ENCODE measurements around the gene SIGLEC1.

Gene SIGLEC1

GRCh38 chr20:3673221-3674070 lies 39.0 kb downstream of the SIGLEC1 start:
- Histone ChIP-seq H3K4me3 (ENCODE audit: low read length, poor library complexity, severe bottlenecking) (peak overlapping the region; percentile 30), H3K9ac (ENCODE audit: low read depth, low read length, poor library complexity, severe bottlenecking) (no peak overlapping the region), H3K27me3 (ENCODE audit: insufficient read depth, low read length, poor library complexity, severe bottlenecking) (no peaks in the 10 kb centered on the region), H3K9me3 (ENCODE audit: insufficient read depth, low read depth, low read length) (no peaks in the 10 kb centered on the region), H3K4me2 (ENCODE audit: low read depth, low read length, poor library complexity, severe bottlenecking) (peak overlapping the region; percentile 22), H3K9me2 (replicated peaks; ENCODE audit: low read depth, low read length) (no peaks in the 10 kb centered on the region), H4K20me1 (ENCODE audit: insufficient read depth, low read length, poor library complexity, severe bottlenecking) (no peaks in the 10 kb centered on the region), H3F3A (ENCODE audit: low read depth) (no peaks in the 10 kb centered on the region), H3K36me3 (ENCODE audit: insufficient read depth, low read length) (no peaks in the 10 kb centered on the region), H3K79me2 (ENCODE audit: insufficient read depth, low read length) (no peaks in the 10 kb centered on the region), H3K4me1 (ENCODE audit: insufficient read depth, low read length, poor library complexity, severe bottlenecking) (peaks cover 5% of the 10 kb centered on the region), H2AFZ (ENCODE audit: low read length) (no peak overlapping the region; the same call in 1 of the 2 replicates)
- TF ChIP-seq EZH2phosphoT487 (IDR thresholded peaks at IDR 0.05; ENCODE audit: borderline replicate concordance), result no peak
- no peak for TF ChIP-seq CTCF (conservative IDR thresholded peaks at IDR 0.05; ENCODE audit: low read length)

- Histone ChIP-seq H3F3A (ENCODE audit: low read depth) (no peaks in the 10 kb centered on the region), H3K4me3 (ENCODE audit: low read length, poor library complexity, severe bottlenecking) (peak overlapping the region; percentile 30), H3K27me3 (ENCODE audit: insufficient read depth, low read length, poor library complexity, severe bottlenecking) (no peaks in the 10 kb centered on the region), H3K4me1 (ENCODE audit: insufficient read depth, low read length, poor library complexity, severe bottlenecking) (peaks cover 5% of the 10 kb centered on the region), H3K4me2 (ENCODE audit: low read depth, low read length, poor library complexity, severe bottlenecking) (peak overlapping the region; percentile 22), H4K20me1 (ENCODE audit: insufficient read depth, low read length, poor library complexity, severe bottlenecking) (no peaks in the 10 kb centered on the region), H2AFZ (ENCODE audit: low read length) (peak overlapping the region; percentile 68; the same call in 1 of the 2 replicates), H3K36me3 (ENCODE audit: insufficient read depth, low read length) (no peaks in the 10 kb centered on the region), H3K9me3 (ENCODE audit: insufficient read depth, low read depth, low read length) (no peaks in the 10 kb centered on the region), H3K9me2 (replicated peaks; ENCODE audit: low read depth, low read length) (no peaks in the 10 kb centered on the region), H3K79me2 (ENCODE audit: insufficient read depth, low read length) (no peaks in the 10 kb centered on the region), H3K9ac (ENCODE audit: low read depth, low read length, poor library complexity, severe bottlenecking) (no peak overlapping the region)
- TF ChIP-seq EZH2phosphoT487 (IDR thresholded peaks at IDR 0.05; ENCODE audit: borderline replicate concordance) (no peak), CTCF (conservative IDR thresholded peaks at IDR 0.05; ENCODE audit: low read length) (no peak)
These were observed 39.7 kb downstream of the SIGLEC1 start for GRCh38 chr20:3672547-3673171.

GRCh38 chr20:3671986-3672546 lies 40.3 kb downstream of the SIGLEC1 start:
- Histone ChIP-seq H3K4me1 (ENCODE audit: insufficient read depth, low read length, poor library complexity, severe bottlenecking) (peaks cover 5% of the 10 kb centered on the region), H3K27me3 (ENCODE audit: insufficient read depth, low read length, poor library complexity, severe bottlenecking) (no peaks in the 10 kb centered on the region), H3K36me3 (ENCODE audit: insufficient read depth, low read length) (no peaks in the 10 kb centered on the region), H2AFZ (ENCODE audit: low read length) (peak overlapping the region; percentile 68; the same call in 1 of the 2 replicates), H3K4me3 (ENCODE audit: low read length, poor library complexity, severe bottlenecking) (peak overlapping the region; percentile 30), H3K79me2 (ENCODE audit: insufficient read depth, low read length) (no peaks in the 10 kb centered on the region), H3K9me3 (ENCODE audit: insufficient read depth, low read depth, low read length) (no peaks in the 10 kb centered on the region), H3K4me2 (ENCODE audit: low read depth, low read length, poor library complexity, severe bottlenecking) (peak overlapping the region; percentile 22), H3K9me2 (replicated peaks; ENCODE audit: low read depth, low read length) (no peaks in the 10 kb centered on the region), H3F3A (ENCODE audit: low read depth) (no peaks in the 10 kb centered on the region), H3K9ac (ENCODE audit: low read depth, low read length, poor library complexity, severe bottlenecking) (no peak overlapping the region), H4K20me1 (ENCODE audit: insufficient read depth, low read length, poor library complexity, severe bottlenecking) (no peaks in the 10 kb centered on the region)
- TF ChIP-seq CTCF (conservative IDR thresholded peaks at IDR 0.05; ENCODE audit: low read length), result no peak
